ENCODE data around the gene ARL6IP6. TPM values are rescaled to one million over a fixed set of nuclear protein-coding genes. Genes with fewer than 3 reads are reported as not detected.

The ARL6IP6 gene
- total RNA-seq, 1 donor from 2014 or later: 32.0 TPM

DNA sequence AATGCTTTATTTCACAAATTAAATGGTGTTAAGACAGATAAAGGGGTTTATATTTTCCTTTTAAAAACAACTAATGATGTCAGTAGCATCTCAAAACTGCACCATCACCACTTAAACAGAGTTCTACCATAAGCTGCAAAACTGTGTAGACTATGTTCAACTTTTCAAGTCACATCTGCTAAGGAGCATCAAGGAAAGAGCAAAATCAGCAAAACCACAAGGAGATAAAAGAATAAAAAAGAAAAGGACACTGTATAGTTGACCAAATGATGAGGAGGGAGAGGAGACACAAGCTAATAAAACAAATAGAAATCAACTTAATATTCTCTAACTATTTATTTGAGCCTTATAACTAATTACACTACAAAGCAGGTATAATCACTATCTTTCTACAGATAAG is 35.0 kb upstream of the ARL6IP6 start:
- no peak overlapping the region for H3K4me3 ChIP-seq (ENCODE audit: low read depth, low read length)
- TF ChIP-seq, protein P1, sequence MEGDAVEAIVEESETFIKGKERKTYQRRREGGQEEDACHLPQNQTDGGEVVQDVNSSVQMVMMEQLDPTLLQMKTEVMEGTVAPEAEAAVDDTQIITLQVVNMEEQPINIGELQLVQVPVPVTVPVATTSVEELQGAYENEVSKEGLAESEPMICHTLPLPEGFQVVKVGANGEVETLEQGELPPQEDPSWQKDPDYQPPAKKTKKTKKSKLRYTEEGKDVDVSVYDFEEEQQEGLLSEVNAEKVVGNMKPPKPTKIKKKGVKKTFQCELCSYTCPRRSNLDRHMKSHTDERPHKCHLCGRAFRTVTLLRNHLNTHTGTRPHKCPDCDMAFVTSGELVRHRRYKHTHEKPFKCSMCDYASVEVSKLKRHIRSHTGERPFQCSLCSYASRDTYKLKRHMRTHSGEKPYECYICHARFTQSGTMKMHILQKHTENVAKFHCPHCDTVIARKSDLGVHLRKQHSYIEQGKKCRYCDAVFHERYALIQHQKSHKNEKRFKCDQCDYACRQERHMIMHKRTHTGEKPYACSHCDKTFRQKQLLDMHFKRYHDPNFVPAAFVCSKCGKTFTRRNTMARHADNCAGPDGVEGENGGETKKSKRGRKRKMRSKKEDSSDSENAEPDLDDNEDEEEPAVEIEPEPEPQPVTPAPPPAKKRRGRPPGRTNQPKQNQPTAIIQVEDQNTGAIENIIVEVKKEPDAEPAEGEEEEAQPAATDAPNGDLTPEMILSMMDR (IDR thresholded peaks at IDR 0.05; ENCODE audit: insufficient read depth, low read length, poor library complexity, severe bottlenecking): no peak
- no peaks in the 10 kb centered on the region for H3K27me3 ChIP-seq (ENCODE audit: control insufficient read depth, insufficient read depth, low read length)
- no peaks in the 10 kb centered on the region for H3K36me3 ChIP-seq (ENCODE audit: control insufficient read depth, insufficient read depth, low read length)
- no peak for DNase-seq (ENCODE audit: low read depth)

DNA sequence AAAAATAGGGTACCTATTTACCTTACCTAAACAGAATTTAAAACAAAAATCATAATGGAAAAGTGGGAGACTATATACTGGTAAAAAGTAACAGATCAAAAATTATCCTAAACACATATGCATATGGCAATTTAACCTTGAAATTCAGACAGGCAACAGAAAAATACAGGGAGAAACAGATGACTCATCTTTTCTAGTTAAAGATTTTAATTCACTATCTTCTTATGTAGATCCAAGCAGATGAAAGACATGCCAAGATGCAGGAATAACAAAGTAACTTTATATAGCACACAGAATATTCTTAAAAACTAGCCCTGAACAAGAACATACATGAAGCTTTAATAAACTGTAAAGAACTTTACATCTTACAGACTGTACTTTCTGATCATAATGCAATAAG is 32.1 kb upstream of the ARL6IP6 start:
- TF ChIP-seq, protein P1 (IDR thresholded peaks at IDR 0.05; ENCODE audit: insufficient read depth, low read length, poor library complexity, severe bottlenecking): no peak
- Histone ChIP-seq H3K36me3 (ENCODE audit: control insufficient read depth, insufficient read depth, low read length) (no peaks in the 10 kb centered on the region), H3K4me3 (ENCODE audit: low read depth, low read length) (no peak overlapping the region), H3K27me3 (ENCODE audit: control insufficient read depth, insufficient read depth, low read length) (no peaks in the 10 kb centered on the region)
- no peak for DNase-seq (ENCODE audit: low read depth)

DNA sequence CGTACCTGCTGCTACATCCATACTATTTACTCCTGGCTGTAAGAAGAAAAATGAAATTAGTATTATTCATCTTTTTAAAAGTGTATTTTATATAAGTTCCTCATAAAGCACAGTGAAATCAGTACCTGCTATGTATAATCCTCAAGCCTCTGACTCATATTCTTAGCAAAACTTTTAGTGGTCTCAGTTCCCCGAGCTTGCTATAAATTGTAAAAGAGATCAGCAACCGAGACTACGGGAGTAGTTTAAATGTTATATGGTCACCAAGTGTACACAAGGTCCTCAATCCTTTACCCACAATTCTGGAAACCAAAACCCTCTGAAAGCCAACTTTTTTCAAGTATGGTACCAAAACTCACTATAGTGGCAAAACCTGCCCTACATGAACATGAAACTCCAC is 25.4 kb upstream of the ARL6IP6 start:
- H3K27me3 ChIP-seq (ENCODE audit: control insufficient read depth, insufficient read depth, low read length): no peaks in the 10 kb centered on the region
- H3K4me3 ChIP-seq (ENCODE audit: low read depth, low read length): no peak overlapping the region
- TF ChIP-seq, protein P1 (IDR thresholded peaks at IDR 0.05; ENCODE audit: insufficient read depth, low read length, poor library complexity, severe bottlenecking): no peak
- no peak for DNase-seq (ENCODE audit: low read depth)
- H3K36me3 ChIP-seq (ENCODE audit: control insufficient read depth, insufficient read depth, low read length): no peaks in the 10 kb centered on the region

DNA sequence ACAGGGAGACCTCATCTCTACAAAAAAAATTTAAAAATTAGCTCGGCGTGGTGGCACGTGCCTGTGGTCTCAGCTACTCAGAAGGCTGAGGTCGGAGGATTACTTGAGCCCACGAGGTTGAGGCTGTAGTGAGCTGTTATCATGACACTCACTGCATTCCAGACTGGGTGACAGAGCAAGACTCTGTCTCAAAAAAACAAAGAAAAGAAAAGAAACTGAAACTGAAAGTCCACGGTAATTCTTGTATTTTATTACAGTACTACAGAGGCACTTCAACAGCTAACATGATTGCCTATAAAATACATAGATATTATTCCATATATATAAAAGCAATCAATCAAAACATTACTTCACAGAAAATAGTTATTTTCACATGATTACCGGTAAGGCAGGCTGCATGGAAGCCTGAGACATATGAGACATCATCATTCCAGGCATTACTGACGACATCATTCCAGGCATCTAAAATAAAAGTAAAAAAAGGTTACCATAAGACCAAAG is 24.2 kb upstream of the ARL6IP6 start:
- Histone ChIP-seq H3K36me3 (ENCODE audit: control insufficient read depth, insufficient read depth, low read length) (no peaks in the 10 kb centered on the region), H3K4me3 (ENCODE audit: low read depth, low read length) (no peak overlapping the region), H3K27me3 (ENCODE audit: control insufficient read depth, insufficient read depth, low read length) (no peaks in the 10 kb centered on the region)
- DNase-seq (ENCODE audit: low read depth): no peak
- TF ChIP-seq, protein P1 (IDR thresholded peaks at IDR 0.05; ENCODE audit: insufficient read depth, low read length, poor library complexity, severe bottlenecking): no peak

DNA sequence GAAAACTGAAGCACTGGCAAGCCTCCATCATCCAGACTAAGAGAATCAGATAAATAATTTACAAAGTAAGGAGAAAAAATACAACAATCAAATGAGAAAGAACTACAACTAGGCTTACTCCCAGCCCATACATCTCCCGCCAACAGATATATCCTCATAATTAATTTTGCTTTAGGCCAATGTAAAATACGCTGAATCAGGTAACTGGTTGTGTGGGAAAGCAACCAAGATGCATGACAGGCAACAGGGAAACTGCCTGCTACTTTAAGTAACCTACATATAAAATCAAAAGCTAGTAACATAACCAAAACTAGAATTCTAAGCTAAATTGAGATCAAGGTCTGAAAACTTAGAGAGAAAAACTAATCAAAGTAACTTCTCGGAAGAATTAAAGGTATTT is 22.7 kb upstream of the ARL6IP6 start:
- no peaks in the 10 kb centered on the region for H3K36me3 ChIP-seq (ENCODE audit: control insufficient read depth, insufficient read depth, low read length)
- no peak overlapping the region for H3K4me3 ChIP-seq (ENCODE audit: low read depth, low read length)
- TF ChIP-seq, protein P1 (IDR thresholded peaks at IDR 0.05; ENCODE audit: insufficient read depth, low read length, poor library complexity, severe bottlenecking): no peak
- H3K27me3 ChIP-seq (ENCODE audit: control insufficient read depth, insufficient read depth, low read length): no peaks in the 10 kb centered on the region
- DNase-seq (ENCODE audit: low read depth): no peak

DNA sequence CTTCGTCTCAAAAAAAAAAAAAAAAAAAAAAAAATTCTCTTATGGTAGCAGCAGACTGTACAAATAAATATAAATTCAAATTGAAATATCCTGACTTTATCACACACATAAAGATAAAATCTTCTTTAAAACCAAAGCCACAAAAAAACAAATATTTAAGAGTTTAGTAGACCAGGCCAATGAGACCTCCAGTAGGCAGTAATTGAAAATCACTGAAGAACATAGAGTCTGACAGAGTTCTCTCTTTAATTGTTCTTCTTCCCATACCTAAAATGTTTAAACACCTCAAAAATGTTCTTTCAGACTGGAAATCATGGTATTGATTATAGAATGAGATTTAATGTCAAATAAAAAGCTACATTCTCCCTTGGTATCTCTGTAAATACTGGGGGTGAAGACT is 21.9 kb upstream of the ARL6IP6 start:
- TF ChIP-seq, protein P1 (IDR thresholded peaks at IDR 0.05; ENCODE audit: insufficient read depth, low read length, poor library complexity, severe bottlenecking): no peak

More for the DNA sequence above, 21.9 kb upstream of the ARL6IP6 start:
- no peak for DNase-seq (ENCODE audit: low read depth)
- H3K36me3 ChIP-seq (ENCODE audit: control insufficient read depth, insufficient read depth, low read length): no peaks in the 10 kb centered on the region
- no peaks in the 10 kb centered on the region for H3K27me3 ChIP-seq (ENCODE audit: control insufficient read depth, insufficient read depth, low read length)
- no peak overlapping the region for H3K4me3 ChIP-seq (ENCODE audit: low read depth, low read length)

Data from kidney epithelial cell (primary cell).